Liver (tissue), 3 donors: ENCODE data around the gene TET2.

Experiments
- CTCF ChIP-seq: fragments of 150-350 bp; IDR thresholded peaks from 2 replicates; pipeline ENCODE4 v1.5.1; 2017; ENCODE audit warnings: improper control_type of control experiment, low read depth, low read length; ENCODE audit not compliant: missing input control
- EGR1 ChIP-seq, 2 donors: IDR thresholded peaks; 2 replicates each; pipeline ENCODE4 v1.6.1; 2016 to 2018; ENCODE audit warnings: antibody characterized with exemption in 2 of 2, low read depth in 2 of 2
- HNF4A ChIP-seq, 2 donors: conservative IDR thresholded peaks; 2 replicates each; pipeline ENCODE4 v1.6.1; 2016; ENCODE audit warnings: antibody characterized with exemption in 2 of 2, mild to moderate bottlenecking in 2 of 2
- MAX ChIP-seq: IDR thresholded peaks from 2 replicates; pipeline ENCODE4 v1.6.1; 2016; ENCODE audit warnings: antibody characterized with exemption
- RAD21 ChIP-seq, 2 donors: IDR thresholded peaks; 2 replicates each; pipeline ENCODE4 v1.6.1; 2016; ENCODE audit warnings: antibody characterized with exemption in 2 of 2, mild to moderate bottlenecking in 2 of 2
- RXRA ChIP-seq, 2 donors: IDR thresholded peaks; 2 replicates each; pipeline ENCODE4 v1.6.1; 2017 to 2018; ENCODE audit warnings: antibody characterized with exemption in 2 of 2, mild to moderate bottlenecking in 1 of 2
- SP1 ChIP-seq: IDR thresholded peaks from 2 replicates; pipeline ENCODE4 v1.6.1; 2018; ENCODE audit warnings: antibody characterized with exemption, mild to moderate bottlenecking
- YY1 ChIP-seq: IDR thresholded peaks from 2 replicates; pipeline ENCODE4 v1.6.1; 2016; ENCODE audit warnings: antibody characterized with exemption, mild to moderate bottlenecking
- donor health status: healthy.
- donor health status: healthy.

- no peak for TF ChIP-seq CTCF
- TF ChIP-seq RXRA (IDR thresholded peaks at IDR 0.05), result no peak
- no peak for TF ChIP-seq EGR1 (IDR thresholded peaks at IDR 0.05; ENCODE audit: low read depth in 2 of 2)
- TF ChIP-seq SP1, result no peak
- TF ChIP-seq MAX, result no peak
- TF ChIP-seq RAD21 (IDR thresholded peaks at IDR 0.05), result no peak
- TF ChIP-seq HNF4A (conservative IDR thresholded peaks at IDR 0.05), result no peak
- TF ChIP-seq YY1, result no peak
Observed at GRCh38 chr4:105154576-105154975, 7.9 kb downstream of the TET2 start.
